Measurements from ENCODE around the gene EGFL8. TPM values are rescaled to one million over a fixed set of nuclear protein-coding genes. Genes with fewer than 3 reads are reported as not detected.
"Not testable (repeated sequence)": the region's sequence is repeated elsewhere in the genome, so short reads cannot be mapped to it uniquely, and the experiment has no call there.

Gene EGFL8
- total RNA-seq, 1 donor from 2014 or later: 17.2 TPM

DNA sequence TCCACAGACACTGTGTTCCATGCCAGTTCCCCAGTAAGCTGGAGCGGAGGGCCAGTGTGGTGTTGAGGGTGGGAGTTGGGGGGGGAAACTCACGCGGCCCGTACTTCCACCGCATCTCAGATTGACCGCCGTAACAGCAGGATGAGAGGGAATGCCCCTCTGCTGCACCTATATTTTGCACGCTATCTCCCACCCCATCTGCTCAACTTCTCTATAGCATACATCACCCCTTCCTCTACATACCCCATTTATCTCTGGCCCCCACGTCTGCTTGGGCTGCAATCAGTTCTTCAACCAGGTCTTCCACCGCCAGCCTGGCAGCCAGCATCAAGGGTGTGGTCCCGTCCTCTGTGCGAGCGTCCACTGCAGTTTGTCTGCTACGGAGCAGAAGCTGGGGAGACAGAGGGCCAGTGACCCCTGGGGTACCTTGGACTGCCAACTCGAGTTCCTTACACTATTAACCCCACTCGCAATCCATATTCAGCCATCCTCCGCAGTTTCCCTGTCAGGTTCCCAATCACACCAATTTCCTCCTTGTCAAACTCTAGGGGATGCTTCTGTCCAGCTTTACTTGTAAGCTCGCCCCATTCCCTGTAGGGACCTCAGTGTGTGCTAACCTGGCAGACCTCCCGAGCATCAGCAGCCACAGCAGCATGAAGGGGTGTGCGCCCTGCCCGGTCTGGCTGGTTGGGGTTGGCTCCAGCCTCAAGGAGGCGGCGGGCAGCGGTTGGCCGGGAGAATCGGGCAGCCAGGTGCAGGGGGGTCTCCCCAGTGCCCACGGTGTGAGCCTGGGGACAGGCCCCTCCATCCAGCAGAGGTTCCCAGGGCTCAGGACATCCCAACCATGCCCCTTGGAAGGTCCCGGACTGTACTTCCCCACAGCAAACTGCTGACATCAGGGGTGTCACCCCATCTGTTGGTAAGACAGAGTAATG, 32.6 kb downstream of the EGFL8 start:
- peak; percentile 26 for DNase-seq

DNA sequence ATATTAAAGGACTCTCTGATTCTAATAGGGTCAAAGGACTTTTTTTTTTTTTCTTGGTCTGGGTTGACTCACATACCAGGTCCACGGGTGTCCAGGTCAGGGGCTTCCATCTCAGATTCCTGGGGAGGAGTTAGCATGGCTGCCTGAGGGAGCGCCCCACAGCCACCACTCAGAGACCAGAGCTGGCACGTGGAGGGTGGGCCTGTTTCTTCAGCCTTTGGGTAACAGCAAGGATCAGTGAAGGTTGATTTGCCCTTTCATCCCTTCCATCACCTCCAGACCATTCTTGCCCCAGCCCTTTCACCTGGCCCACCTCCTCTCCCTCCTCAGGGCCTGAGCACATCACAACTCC, 33.9 kb downstream of the EGFL8 start:
- DNase-seq: no peak

DNA sequence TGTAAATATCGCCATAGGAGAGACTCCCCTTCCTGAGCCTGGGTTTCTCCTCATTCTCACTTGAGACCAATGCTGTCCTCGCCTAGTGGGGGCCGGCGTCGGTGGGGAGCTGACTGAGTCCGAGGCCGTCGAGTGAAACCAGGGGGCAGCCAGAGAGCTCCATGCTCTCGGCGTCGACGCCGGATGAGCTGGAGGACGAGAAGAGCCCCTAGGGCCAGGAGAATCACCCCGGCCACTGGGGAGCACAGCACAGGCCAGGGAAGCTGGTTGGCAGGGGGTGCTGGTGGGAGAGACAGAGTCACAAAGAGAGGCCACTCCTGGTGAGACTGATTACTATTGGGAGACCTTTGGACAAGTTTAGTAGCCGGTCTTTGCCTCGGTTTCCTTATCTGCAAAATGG, 34.5 kb downstream of the EGFL8 start:
- DNase-seq: no peak

DNA sequence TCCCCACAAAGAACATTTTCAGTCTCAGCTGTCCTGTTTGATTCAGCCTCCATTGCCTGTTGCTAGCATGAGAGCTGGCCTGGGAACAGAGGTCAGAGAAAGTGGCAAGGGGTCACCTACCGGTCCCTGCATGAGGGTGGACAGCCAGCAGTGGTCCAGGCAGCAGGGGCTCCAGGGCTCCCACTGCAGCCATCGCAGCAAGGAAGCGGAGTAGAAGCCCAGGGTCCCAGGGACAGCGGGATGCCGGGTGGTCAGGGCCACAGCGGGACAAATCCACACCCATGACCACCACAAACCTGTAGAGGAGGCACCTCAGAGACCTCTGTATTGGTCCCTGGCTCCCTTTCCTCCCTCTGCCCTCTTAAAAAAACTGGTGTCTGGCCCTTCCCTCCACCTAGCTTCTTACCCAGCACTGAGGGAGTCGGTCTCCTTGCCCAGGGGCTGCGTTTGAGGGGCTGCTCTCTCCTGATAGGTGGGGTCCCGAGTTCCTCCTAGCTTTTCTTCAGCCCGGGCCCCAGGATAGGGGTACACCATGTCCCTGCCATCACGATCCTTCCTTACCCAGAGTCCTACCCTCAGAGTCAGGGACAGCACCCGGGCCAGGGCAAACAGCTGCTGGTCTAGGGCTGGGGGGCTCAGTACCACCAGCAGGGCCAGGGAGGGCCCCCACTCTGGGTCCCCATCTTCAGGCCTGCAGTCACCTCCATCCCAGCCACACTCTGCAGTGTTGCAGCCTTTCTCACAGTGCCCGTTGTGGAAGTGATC, 36.5 kb downstream of the EGFL8 start:
- no peak for DNase-seq

DNA sequence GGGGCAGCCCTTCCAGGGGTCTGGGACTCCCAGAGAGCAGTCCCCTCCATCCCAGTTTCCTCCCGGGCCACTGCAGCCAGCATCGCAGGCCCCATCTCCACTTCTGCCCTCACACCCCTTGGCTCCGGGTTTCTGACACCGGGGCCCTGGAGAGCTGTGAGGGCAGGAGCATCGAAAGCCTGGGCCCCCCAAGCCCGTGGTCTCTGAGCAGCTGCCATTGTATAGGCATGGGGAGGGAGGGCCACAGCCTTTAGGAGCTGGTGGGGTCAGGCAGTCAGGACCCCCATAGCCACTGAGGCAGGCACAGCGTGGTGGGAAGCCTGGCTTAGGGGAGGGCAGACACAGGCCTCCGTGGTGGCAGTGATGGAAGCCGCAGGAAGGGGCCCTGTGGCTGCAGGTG, 37.8 kb downstream of the EGFL8 start:
- DNase-seq: no peak

DNA sequence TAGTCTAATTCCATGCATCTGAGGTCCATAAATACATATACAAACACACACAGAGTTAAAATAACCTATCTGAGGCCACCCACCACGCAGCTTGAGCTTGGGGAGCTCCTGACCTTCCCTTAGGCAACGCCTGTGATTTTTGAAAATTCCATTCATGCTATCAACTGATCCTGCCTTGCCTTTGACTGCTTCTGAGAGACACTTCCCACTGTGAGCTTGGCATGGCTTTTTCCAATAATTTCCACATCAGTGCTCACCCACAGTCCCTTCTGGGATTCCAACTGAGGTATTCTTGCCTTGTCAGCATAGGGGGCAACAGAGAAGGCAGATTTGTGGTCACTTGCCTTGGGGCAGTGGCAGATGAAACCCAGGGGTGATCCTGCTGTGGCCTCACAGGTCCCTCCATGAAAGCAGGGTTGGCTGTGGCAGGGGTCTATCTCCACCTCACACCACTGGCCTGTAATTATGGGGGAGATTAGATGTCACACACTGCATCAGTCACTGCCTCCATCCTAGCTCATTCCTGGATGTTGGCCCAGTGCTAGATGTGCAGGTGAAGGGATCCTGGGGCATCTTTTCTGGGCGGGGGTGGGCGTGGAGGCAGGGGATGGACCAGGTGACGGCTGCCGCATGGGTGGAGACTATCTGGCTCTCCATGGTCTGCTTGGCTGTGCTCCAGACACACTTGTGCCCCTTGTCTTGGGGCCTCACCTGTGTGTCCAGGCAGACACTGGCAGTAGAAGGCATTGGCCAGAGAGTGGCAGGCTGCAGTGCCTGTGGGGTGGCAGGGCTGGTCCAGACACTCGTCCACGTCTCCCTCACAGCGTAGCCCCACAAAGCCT, 39.3 kb downstream of the EGFL8 start:
- DNase-seq: no peak

DNA sequence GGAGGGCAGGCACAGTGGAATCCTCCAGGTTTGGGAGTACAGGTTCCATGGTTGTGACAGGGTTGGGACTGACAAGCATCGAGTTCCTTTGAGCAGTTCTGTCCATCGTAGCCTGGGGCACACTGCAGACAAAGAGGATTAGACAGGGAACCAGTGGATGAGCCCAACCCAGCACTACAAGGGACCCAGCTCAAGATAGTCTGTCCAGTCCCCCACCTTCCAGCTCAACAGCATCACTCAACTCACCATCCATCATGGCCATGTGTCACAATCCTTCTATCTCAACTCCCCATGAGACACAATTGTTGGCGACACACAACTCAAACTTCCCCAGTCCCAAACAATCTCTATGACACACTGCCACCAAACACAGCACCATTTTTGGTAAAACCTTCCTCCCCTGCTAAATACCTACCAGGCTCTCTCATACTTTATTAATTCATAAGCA, 39.9 kb downstream of the EGFL8 start:
- no peak for DNase-seq

DNA sequence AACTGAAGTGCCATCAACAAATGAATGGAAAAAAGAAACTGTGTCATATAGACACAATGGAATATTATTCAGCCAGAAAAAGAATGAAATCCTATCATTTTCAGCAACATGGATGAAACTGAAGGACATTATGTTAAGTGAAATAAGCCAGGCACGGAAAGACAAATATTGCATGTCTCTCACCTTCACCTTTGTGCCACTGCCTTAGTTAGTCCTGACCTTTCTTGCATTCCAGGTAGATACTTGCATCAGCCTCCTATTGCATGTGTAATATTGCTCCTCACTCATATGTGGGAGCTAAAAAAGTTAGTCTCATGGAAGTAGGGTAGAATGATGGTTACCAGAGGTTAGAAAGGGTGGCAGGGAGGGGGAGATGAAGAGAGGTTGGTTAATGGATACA, 44.6 kb downstream of the EGFL8 start:
- no peak for DNase-seq

DNA sequence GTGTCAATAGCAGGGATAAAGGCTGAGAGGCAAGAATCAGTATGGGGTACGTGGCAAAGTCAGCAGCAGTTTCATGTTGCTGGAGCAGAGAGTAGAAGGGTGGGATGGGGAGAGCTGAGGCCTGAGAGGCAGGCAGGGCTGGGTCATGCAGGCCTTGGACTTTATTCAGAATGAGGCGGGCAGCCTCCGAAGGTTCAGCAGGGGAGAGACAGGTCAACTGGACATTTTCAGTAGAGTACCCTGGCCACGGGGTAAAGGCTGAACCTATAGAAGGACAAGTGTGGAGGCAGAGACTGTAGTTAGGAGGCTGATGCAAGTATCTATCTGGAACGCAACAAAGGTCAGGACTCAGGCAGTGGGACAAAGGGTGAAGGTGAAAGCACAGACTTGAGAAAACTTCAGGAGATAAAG, 45.8 kb downstream of the EGFL8 start:
- DNase-seq: no peak

DNA sequence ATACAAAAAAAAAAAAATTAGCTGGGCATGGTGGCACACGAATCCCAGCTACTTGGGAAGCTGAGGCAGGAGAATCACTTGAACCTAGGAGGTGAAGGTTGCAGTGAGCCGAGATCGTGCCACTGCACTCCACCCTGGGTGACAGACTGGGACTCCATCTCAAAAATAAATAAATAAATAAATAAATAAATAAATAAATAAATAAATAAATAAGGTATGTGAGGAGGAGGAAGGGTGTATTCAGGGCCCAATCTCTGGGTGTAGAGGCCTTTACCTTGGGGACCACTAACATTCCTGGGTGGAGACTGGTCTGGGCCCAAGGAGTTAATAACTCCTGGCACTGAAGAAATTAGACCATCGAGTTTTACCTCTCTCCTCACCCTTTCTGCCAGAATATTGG, 47.0 kb downstream of the EGFL8 start:
- not testable (repeated sequence) for DNase-seq

DNA sequence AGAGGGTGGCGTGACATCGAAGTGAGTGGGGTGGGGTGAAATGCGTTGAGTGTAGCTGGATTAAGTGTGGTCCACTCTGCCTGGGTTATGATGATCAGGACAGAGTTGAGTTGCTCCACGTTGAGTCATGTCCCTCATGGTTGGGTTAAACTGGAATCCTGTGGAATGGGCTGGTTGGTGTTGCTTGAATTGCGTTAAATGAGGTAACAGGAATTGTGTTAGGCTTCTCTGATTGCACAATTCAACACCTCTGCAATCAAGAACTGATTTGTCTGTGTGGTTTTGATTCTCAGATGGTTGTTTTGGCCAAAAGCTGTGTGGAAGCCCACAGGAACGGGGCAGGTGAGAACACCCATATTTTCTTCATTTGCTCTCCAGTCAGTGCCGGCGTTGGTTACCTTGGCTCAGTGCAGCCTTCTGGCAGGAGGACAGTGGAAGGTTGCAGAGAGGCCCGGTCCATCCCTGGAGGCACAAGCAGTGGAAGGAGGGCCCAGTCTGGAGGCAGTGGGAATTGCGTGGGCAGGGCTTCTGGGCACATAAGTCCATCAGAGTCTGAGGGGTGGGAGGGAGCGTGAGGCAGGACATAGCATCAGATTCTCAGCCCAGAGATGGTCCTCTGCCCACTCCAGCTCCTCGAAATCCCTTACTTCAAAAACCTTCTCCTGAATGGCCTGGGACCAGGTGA, 47.8 kb downstream of the EGFL8 start:
- DNase-seq: no peak

DNA sequence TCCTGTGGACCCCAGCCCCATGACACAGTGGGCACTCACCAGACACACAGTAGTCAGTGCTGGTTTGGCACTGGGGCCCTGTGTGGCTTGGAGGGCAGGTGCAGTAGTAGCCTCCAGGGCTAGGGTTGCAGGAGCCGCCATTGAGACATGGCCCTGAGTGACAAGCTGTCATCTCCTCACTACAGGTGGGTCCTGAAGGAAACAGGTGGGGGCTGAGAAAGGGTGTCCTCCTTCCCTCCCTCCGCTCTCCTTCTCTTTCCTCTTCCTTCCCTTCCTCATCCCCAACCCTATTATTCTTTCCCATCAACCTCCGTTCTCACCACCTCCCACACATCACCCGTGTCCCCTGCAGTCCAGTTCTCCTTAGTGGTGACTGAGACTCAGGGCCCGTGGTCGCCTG, 49.3 kb downstream of the EGFL8 start:
- no peak for DNase-seq

DNA sequence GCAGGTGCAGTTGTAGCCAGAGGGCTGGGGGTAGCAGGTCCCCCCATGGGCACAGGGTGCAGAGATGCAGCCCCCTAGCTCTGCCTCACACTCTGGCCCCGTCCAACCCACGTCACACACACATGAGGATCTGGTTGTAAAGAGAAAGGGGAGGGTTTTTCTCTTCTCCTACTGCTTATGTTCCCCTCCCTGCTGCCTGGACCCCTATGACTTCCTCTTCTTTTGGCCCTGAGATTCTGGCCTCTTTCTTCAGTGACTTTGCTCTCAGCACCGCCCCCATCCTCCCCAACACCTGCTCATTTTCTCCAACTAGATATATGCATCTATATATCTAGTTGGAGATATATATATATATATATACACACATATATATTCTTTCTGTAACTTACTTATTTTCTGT, 49.7 kb downstream of the EGFL8 start:
- DNase-seq: no peak

DNA sequence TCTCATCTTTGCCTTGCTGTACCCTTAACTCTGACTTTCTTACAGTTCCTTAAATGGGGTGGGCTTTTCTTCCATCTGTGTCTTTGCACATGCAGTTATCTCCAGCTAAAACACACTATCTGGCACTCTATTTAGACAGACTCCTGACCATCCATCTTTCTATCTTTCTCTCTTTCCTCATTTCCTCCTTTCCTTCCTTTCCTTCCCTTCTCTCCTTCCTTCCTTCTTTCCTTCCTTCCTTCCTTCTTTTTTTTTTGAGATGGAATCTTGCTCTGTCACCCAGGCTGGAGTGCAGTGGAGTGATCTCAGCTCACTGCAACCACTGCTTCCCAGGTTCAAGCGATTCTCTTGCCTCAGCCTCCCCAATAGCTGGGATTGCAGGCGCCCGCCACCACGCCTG, 51.2 kb downstream of the EGFL8 start:
- DNase-seq: no peak

DNA sequence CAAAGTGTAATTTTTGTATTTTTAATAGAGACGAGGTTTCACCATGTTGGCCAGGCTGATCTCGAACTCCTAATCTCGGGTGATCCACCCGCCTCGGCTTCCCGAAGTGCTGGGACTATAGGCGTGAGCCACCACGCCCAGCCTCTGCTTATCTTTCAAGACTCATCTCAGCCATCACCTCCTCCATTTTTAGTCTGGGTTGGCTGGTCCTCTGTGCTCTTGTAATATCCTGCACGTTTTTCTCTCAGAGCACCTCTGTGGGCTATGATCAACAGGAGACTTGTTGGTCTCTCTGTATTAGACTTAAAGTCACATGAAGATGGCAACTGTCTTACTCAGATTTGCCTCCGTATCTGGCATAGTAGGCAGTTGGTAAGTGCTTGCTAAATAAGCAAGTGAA, 51.9 kb downstream of the EGFL8 start:
- no peak for DNase-seq

DNA sequence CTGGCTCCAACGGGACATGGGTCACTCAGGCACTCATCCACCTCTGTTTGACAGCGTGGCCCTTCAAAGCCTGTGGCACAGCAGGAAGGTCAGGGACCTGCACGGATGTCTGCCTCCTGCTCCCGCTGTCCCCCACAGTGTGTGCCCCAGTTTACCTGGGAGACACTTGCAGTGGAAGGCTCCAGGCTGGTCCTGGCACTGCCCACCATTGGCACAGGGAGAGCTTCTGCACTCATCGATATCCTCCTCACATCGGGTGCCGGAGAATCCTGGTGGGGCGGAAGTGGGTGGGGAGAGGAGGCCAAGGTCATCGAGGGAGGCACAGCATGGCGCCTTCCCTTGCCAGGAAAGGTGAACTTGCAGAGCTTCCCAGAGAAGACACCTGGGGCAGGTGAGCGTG, 52.6 kb downstream of the EGFL8 start:
- DNase-seq: no peak

Small RNA genes within 50 kb of the gene (small RNA-seq; reads per million reads assigned to genes)
- gene AL662884.1 (ENCODE audit: low replicate concordance) (not detected), gene MIR6833 (ENCODE audit: low replicate concordance) (not detected)

Other genes starting within 250 kb of the EGFL8 start
- 4.9 TPM for gene C2, start 236.9 kb upstream of the EGFL8 start, total RNA-seq
- gene CFB, start 218.5 kb upstream of the EGFL8 start, total RNA-seq: 2.2 TPM
- 46.1 TPM for gene NELFE, start 205.6 kb upstream of the EGFL8 start, total RNA-seq
- 23.3 TPM for gene SKIC2, start 205.4 kb upstream of the EGFL8 start, total RNA-seq
- gene DXO, start 192.5 kb upstream of the EGFL8 start, total RNA-seq: 5.8 TPM
- gene C4A, start 182.5 kb upstream of the EGFL8 start, total RNA-seq: 5.8 TPM
- gene C4B, start 149.8 kb upstream of the EGFL8 start, total RNA-seq: 4.2 TPM
- not detected for gene CYP21A2, start 126.2 kb upstream of the EGFL8 start, total RNA-seq
- gene TNXB, start 55.3 kb upstream of the EGFL8 start, total RNA-seq: 64.4 TPM
- 23.1 TPM for gene ATF6B, start 36.3 kb upstream of the EGFL8 start, total RNA-seq
- 5.0 TPM for gene FKBPL, start 34.3 kb upstream of the EGFL8 start, total RNA-seq
- gene PRRT1, start 12.7 kb upstream of the EGFL8 start, total RNA-seq: 0.20 TPM
- gene PPT2, start 10.5 kb upstream of the EGFL8 start, total RNA-seq: 124 TPM
- gene AGPAT1, start 11.5 kb downstream of the EGFL8 start, total RNA-seq: 13.6 TPM
- gene RNF5, start 13.8 kb downstream of the EGFL8 start, total RNA-seq: 28.5 TPM
- 2.7 TPM for gene AGER, start 19.7 kb downstream of the EGFL8 start, total RNA-seq
- gene PBX2, start 25.6 kb downstream of the EGFL8 start, total RNA-seq: 51.6 TPM
- gene GPSM3, start 28.0 kb downstream of the EGFL8 start, total RNA-seq: 4.1 TPM
- 8.1 TPM for gene NOTCH4, start 59.5 kb downstream of the EGFL8 start, total RNA-seq
- not detected for gene TSBP1, start 207.3 kb downstream of the EGFL8 start, total RNA-seq
- not detected for gene BTNL2, start 242.6 kb downstream of the EGFL8 start, total RNA-seq